Ovary (tissue), 9 donors: ENCODE data around the gene ACTL10. TPM values are rescaled to one million over a fixed set of nuclear protein-coding genes. Genes with fewer than 3 reads are reported as not detected.

Experiments
- DNase-seq, 5 donors: peaks; one replicate each; pipeline ENCODE4 v3.0.0-alpha.2; 2019 to 2020
- H3K27ac ChIP-seq, 2 donors: fragments of 200-600 bp; one replicate each; pipeline versions ENCODE4 v1.5.1 to v1.8.0; 2019 to 2022
- H3K27me3 ChIP-seq: fragments of 200-600 bp; one replicate; pipeline ENCODE4 v1.8.0; 2022
- H3K36me3 ChIP-seq: fragments of 200-600 bp; sonication (generic); one replicate; pipeline ENCODE4 v1.5.1; 2019
- H3K4me1 ChIP-seq: one replicate; pipeline ENCODE4 v1.8.1; 2013; ENCODE audit warnings: mild to moderate bottlenecking, moderate library complexity; ENCODE audit not compliant: insufficient read depth
- H3K4me3 ChIP-seq: fragments of 200-600 bp; sonication (generic); one replicate; pipeline ENCODE4 v1.5.1; 2017
- H3K9me3 ChIP-seq, 2 donors: fragments of 200-600 bp in 1 of 2; sonication (generic) in 1 of 2; one replicate each; pipeline versions ENCODE4 v1.5.1 to v1.8.1; 2013 to 2019; ENCODE audit warnings: mild to moderate bottlenecking in 1 of 2, moderate library complexity in 1 of 2
- CTCF ChIP-seq, 3 donors: fragments of 450-650 bp in 2 of 3; fragments of 200-600 bp in 1 of 3; IDR thresholded peaks; one replicate each; pipeline versions ENCODE4 v1.5.1 to v1.8.0; 2016 to 2022; ENCODE audit warnings: antibody characterized with exemption in 3 of 3, mild to moderate bottlenecking in 1 of 3
- EP300 ChIP-seq: sonication (generic); formaldehyde crosslinking; IDR thresholded peaks from one replicate; pipeline ENCODE4 v1.6.1; 2017; ENCODE audit warnings: antibody characterized with exemption
- POLR2A ChIP-seq: fragments of 450-650 bp; IDR thresholded peaks from one replicate; pipeline ENCODE4 v1.6.1; 2017; ENCODE audit warnings: antibody characterized with exemption, mild to moderate bottlenecking, moderate library complexity
- WGBS, 3 donors: extraction: QIAGEN DNeasy Blood & Tissue Kit in 1 of 3; methylation state at CpG; one replicate each; pipeline versions ENCODE4 v1.1.5 to v1.1.7; 2013 to 2017; 5-methylcytosine and 5-hydroxymethylcytosine counted together
- intact Hi-C, 4 donors: fragments of 100-400 bp; cut with DNase I; formaldehyde crosslinking; loops; one replicate each; pipeline versions ENCODE4 v1.11.0 to v1.15.1; 2022 to 2023
- polyA plus RNA-seq, 2 donors: library from polyadenylated mRNA; stranded (reverse); fragments of 200-250 nt in 1 of 2; fragments of 350-450 nt in 1 of 2; fragmentation: Illumina TruSeq in 1 of 2; extraction: RNeasy Lipid Tissue Mini Kit (QIAGEN cat#74804) in 1 of 2; gene quantifications; one replicate each; pipeline ENCODE4 v1.2.3, GENCODE V29; 2013 to 2014
- total RNA-seq, 7 donors: library from RNA; depleted of rRNA in 2 of 7; stranded (reverse); fragments of >200 nt in 2 of 7; fragmentation: NEBNext Ultra II Directional in 3 of 7; extraction: Animal tissue kit (Norgen Biotek cat#: 25700) in 3 of 7; gene quantifications; one replicate each; pipeline versions ENCODE4 v1.1.0 to v1.2.4, GENCODE V29; 2016 to 2023
- donor health status: DM: no; HTN: no; CAD: no; lungs with moderate emphysema.
- donor health status: DM: no; HTN: no; CAD: no.
- donor health status: Bipolar disorder and iron deficiency.
- donor health status: DM: yes; HTN: yes; CAD: no.
- donor health status: DM: no; HTN: no; CAD: no.
- donor health status: DM: yes; HTN: yes; CAD: no.

Gene ACTL10
- total and polyA plus RNA-seq, 9 donors, result 0.59 to 2.4 (median 1.6) TPM; not detected in 1

- Histone ChIP-seq H3K9me3 (no peaks in the 10 kb centered on the region), H3K36me3 (no peaks in the 10 kb centered on the region), H3K27me3 (no peaks in the 10 kb centered on the region), H3K4me1 (peaks cover 46% of the 10 kb centered on the region), H3K27ac (peak overlapping the region; percentile 93 to 97), H3K4me3 (no peak overlapping the region)
- DNase-seq, result peak in 4 of 5 donors; percentile 22 to 65 (median 56)
- intact Hi-C loops, result loop anchor here in 2 of 4 donors (5.0 to 10.0 kb wide), 2 partner anchors 55 to 138 kb away; partner anchors contain the start of genes CHMP4B (in 1 of the 2) and ZNF341 (in 1 of the 2)
- TF ChIP-seq POLR2A (no peak), CTCF (IDR thresholded peaks at IDR 0.05) (no peak), EP300 (no peak)
- 79 to 87% (median 86%) methylated on average over 29 to 31 of the region's 31 CpGs for WGBS, 3 donors
These were observed 10.2 kb downstream of the ACTL10 start for GRCh38 chr20:33676652-33677645.

GRCh38 chr20:33677991-33678702 is 11.4 kb downstream of the ACTL10 start:
- DNase-seq, result peak; percentile 82 to 89 (median 84)
- no peaks in the 10 kb centered on the region for H3K27me3 ChIP-seq
- TF ChIP-seq EP300, result no peak
- TF ChIP-seq POLR2A, result no peak
- no peak for TF ChIP-seq CTCF (IDR thresholded peaks at IDR 0.05)
- peaks cover 41% of the 10 kb centered on the region for H3K4me1 ChIP-seq
- WGBS, 3 donors, result 30 to 62% (median 34%) methylated on average over 10 to 15 of the region's 15 CpGs
- H3K9me3 ChIP-seq, result no peaks in the 10 kb centered on the region
- intact Hi-C loops, result loop anchor here in 2 of 4 donors (5.0 to 10.0 kb wide), 2 partner anchors 54 to 137 kb away; partner anchors contain the start of genes CHMP4B (in 1 of the 2) and ZNF341 (in 1 of the 2)
- peak overlapping the region; percentile 93 to 97 for H3K27ac ChIP-seq
- H3K36me3 ChIP-seq, result no peaks in the 10 kb centered on the region
- H3K4me3 ChIP-seq, result no peak overlapping the region

GRCh38 chr20:33679758-33680485 is 13.2 kb downstream of the ACTL10 start:
- intact Hi-C loops, result loop anchor here in 2 of 4 donors (5.0 to 10.0 kb wide), 2 partner anchors 52 to 135 kb away; partner anchors contain the start of genes CHMP4B (in 1 of the 2) and ZNF341 (in 1 of the 2)
- DNase-seq, result peak in 3 of 5 donors; percentile 38 to 48 (median 47)
- Histone ChIP-seq H3K4me1 (peaks cover 42% of the 10 kb centered on the region), H3K36me3 (no peaks in the 10 kb centered on the region), H3K27me3 (no peaks in the 10 kb centered on the region), H3K4me3 (no peak overlapping the region), H3K27ac (peak overlapping the region; percentile 41 to 93), H3K9me3 (no peaks in the 10 kb centered on the region)
- 88 to 89% (median 88%) methylated on average over 20 of the region's 20 CpGs for WGBS, 3 donors
- TF ChIP-seq EP300 (no peak), POLR2A (no peak), CTCF (IDR thresholded peaks at IDR 0.05) (no peak)

- 40 to 59% (median 50%) methylated on average over 2 of the region's 2 CpGs for WGBS, 3 donors
- no peaks in the 10 kb centered on the region for H3K27me3 ChIP-seq
- no peak for DNase-seq
These were observed 13.9 kb downstream of the ACTL10 start for GRCh38 chr20:33680686-33681085.

More at GRCh38 chr20:33680686-33681085, 13.9 kb downstream of the ACTL10 start:
- no peaks in the 10 kb centered on the region for H3K36me3 ChIP-seq
- TF ChIP-seq POLR2A (no peak), CTCF (IDR thresholded peaks at IDR 0.05) (no peak), EP300 (no peak)
- intact Hi-C loops, result no loop called here
- H3K27ac ChIP-seq, result peak overlapping the region in 1 of 2 donors; percentile 93
- H3K4me1 ChIP-seq, result peaks cover 47% of the 10 kb centered on the region
- H3K9me3 ChIP-seq, result no peaks in the 10 kb centered on the region
- no peak overlapping the region for H3K4me3 ChIP-seq
